HG03469 (cell line): ENCODE data around the gene SGIP1.
"Not testable (repeated sequence)": the region's sequence is repeated elsewhere in the genome, so short reads cannot be mapped to it uniquely, and the experiment has no call there.

Experiments used
- ATAC-seq: cut with Tn5 transposase; IDR thresholded peaks from one replicate; pipeline ENCODE4 v1.9.1; 2021; ENCODE audit warnings: mild to moderate bottlenecking, moderate library complexity, moderate number of reproducible peaks; ENCODE audit not compliant: unreplicated experiment

SGIP1 gene

GRCh38 chr1:66795839-66796238 lies 261.9 kb downstream of the SGIP1 start:
- ATAC-seq, result not testable (repeated sequence)
